Ishikawa (cell line): ENCODE data around the gene HYAL1.

ENCODE experiments used
- CEBPB ChIP-seq: IDR thresholded peaks from 2 replicates; pipeline ENCODE4 v1.6.1; 2012
- CREB1 ChIP-seq: IDR thresholded peaks from 2 replicates; pipeline ENCODE4 v1.6.1; 2012; ENCODE audit warnings: low read depth
- EGR1 ChIP-seq: IDR thresholded peaks from 2 replicates; pipeline ENCODE4 v1.6.1; 2012
- EP300 ChIP-seq: IDR thresholded peaks from 2 replicates; pipeline ENCODE4 v1.6.1; 2012; ENCODE audit warnings: borderline replicate concordance
- FOXM1 ChIP-seq: IDR thresholded peaks from 2 replicates; pipeline ENCODE4 v1.6.1; 2012; ENCODE audit warnings: low read depth, borderline replicate concordance
- MAX ChIP-seq: IDR thresholded peaks from 2 replicates; pipeline ENCODE4 v1.6.1; 2012
- NFIC ChIP-seq: IDR thresholded peaks from 2 replicates; pipeline ENCODE4 v1.6.1; 2012
- RAD21 ChIP-seq: IDR thresholded peaks from 2 replicates; pipeline ENCODE4 v1.6.1; 2012; ENCODE audit warnings: low read depth
- REST ChIP-seq: IDR thresholded peaks from 2 replicates; pipeline ENCODE4 v1.6.1; 2012; ENCODE audit warnings: low read depth, mild to moderate bottlenecking
- TAF1 ChIP-seq: IDR thresholded peaks from 2 replicates; pipeline ENCODE4 v1.6.1; 2012; ENCODE audit warnings: low read depth, mild to moderate bottlenecking
- TCF12 ChIP-seq: IDR thresholded peaks from 2 replicates; pipeline ENCODE4 v1.6.1; 2012; ENCODE audit warnings: low read depth
- USF1 ChIP-seq: IDR thresholded peaks from 2 replicates; pipeline ENCODE4 v1.6.1; 2012
- YY1 ChIP-seq: IDR thresholded peaks from 2 replicates; pipeline ENCODE4 v1.6.1; 2012; ENCODE audit warnings: low read depth
- ZBTB7A ChIP-seq: IDR thresholded peaks from 2 replicates; pipeline ENCODE4 v1.6.1; 2012; ENCODE audit warnings: low read depth

- TF ChIP-seq REST (no peak), EP300 (no peak), TAF1 (no peak), RAD21 (no peak), CEBPB (no peak), TCF12 (no peak), EGR1 (no peak), ZBTB7A (no peak), CREB1 (no peak), USF1 (no peak), FOXM1 (no peak), NFIC (no peak), MAX (no peak), YY1 (no peak)
These were observed 19.8 kb upstream of the HYAL1 start for GRCh38 chr3:50323092-50323600.
